HFFc6 (cell line): ENCODE results near the gene SLC13A5. TPM values are rescaled to one million over a fixed set of nuclear protein-coding genes. Genes with fewer than 3 reads are reported as not detected.

Experiments used
- DNase-seq: peaks from one replicate; pipeline ENCODE4 v3.0.0-alpha.2; 2018
- H3K27ac Mint-ChIP-seq: 2 replicates; pipeline ENCODE4 v1.8.0; 2020; ENCODE audit warnings: mild to moderate bottlenecking, mixed read lengths
- H3K27me3 Mint-ChIP-seq: 2 replicates; pipeline ENCODE4 v1.8.0; 2021; ENCODE audit warnings: mild to moderate bottlenecking, moderate library complexity, mixed read lengths; ENCODE audit not compliant: insufficient read depth
- H3K36me3 Mint-ChIP-seq: 2 replicates; pipeline ENCODE4 v1.8.0; 2021; ENCODE audit warnings: low read depth, mixed read lengths
- H3K4me1 Mint-ChIP-seq: 2 replicates; pipeline ENCODE4 v1.8.0; 2020; ENCODE audit warnings: low read depth, mixed read lengths
- H3K4me3 Mint-ChIP-seq: 2 replicates; pipeline ENCODE4 v1.8.0; 2020; ENCODE audit warnings: mild to moderate bottlenecking, moderate library complexity, mixed read lengths
- H3K9me3 Mint-ChIP-seq: 2 replicates; pipeline ENCODE4 v1.8.0; 2020; ENCODE audit warnings: mild to moderate bottlenecking, mixed read lengths
- total RNA-seq, 6 experiments: library from RNA; stranded (reverse); fragmentation: NEBNext Ultra II Directional; extraction: Animal tissue kit (Norgen Biotek cat#: 25700); gene quantifications; 2 replicates in 1 of 6; 3 replicates in 5 of 6; pipeline ENCODE4 v1.2.3, GENCODE V29; 2021
- TF ChIP-seq, protein P1 (sequence below): fragments of 200-600 bp; sonication (generic); IDR thresholded peaks from 2 replicates; pipeline ENCODE4 v1.5.0; 2021; ENCODE audit warnings: antibody characterized with exemption, mild to moderate bottlenecking

The SLC13A5 gene
- total RNA-seq, 6 experiments from 2014 or later, result not detected

DNA sequence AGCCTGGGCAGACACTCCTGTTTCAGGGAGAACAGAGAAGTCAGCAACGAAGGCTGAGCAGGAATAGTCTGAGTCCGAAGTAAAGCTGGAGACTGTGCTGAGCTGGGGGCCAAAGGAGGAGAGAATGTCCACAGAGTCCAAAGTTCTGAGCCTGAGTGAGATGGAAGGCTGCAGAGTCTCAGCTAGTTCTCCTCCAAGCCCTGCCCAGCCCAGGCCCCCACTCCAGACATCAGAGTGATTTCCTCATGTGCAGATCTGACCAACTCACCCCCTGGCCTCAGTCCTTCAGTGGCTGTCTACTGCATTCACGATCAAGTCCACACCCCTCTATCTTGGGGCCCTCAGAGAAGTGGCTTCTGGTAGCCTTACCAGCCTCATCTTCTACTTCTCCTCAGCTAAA lies 21.6 kb downstream of the SLC13A5 start:
- Mint-ChIP-seq H3K4me1 (no peaks in the 10 kb centered on the region), H3K27ac (no peak overlapping the region), H3K27me3 (peaks cover 48% of the 10 kb centered on the region), H3K36me3 (no peaks in the 10 kb centered on the region), H3K4me3 (no peak overlapping the region), H3K9me3 (no peaks in the 10 kb centered on the region)
- no peak for DNase-seq
- TF ChIP-seq, protein P1, sequence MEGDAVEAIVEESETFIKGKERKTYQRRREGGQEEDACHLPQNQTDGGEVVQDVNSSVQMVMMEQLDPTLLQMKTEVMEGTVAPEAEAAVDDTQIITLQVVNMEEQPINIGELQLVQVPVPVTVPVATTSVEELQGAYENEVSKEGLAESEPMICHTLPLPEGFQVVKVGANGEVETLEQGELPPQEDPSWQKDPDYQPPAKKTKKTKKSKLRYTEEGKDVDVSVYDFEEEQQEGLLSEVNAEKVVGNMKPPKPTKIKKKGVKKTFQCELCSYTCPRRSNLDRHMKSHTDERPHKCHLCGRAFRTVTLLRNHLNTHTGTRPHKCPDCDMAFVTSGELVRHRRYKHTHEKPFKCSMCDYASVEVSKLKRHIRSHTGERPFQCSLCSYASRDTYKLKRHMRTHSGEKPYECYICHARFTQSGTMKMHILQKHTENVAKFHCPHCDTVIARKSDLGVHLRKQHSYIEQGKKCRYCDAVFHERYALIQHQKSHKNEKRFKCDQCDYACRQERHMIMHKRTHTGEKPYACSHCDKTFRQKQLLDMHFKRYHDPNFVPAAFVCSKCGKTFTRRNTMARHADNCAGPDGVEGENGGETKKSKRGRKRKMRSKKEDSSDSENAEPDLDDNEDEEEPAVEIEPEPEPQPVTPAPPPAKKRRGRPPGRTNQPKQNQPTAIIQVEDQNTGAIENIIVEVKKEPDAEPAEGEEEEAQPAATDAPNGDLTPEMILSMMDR, result no peak

DNA sequence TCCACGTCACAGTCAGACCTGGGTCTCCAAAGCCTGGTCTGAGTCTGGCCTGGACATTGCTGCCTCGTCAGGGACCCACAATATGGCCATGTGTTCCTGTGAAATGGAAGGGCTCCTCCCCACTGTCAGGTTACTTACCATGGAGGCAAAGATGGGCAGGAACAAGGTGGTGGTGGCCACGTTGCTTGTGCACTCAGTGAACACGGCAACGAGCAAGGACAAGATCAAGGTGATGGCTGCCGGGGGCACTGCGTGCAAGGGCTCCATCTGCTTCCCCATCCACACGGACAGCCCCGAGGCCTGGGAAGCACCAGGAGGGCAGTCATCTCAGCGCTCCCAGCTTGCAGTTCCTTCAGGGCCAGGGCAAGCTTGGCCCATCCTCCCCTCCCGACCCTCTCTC lies 22.5 kb downstream of the SLC13A5 start:
- Mint-ChIP-seq H3K4me3 (no peak overlapping the region), H3K36me3 (no peaks in the 10 kb centered on the region), H3K9me3 (no peaks in the 10 kb centered on the region), H3K27me3 (peaks cover 53% of the 10 kb centered on the region), H3K4me1 (no peaks in the 10 kb centered on the region), H3K27ac (no peak overlapping the region)
- DNase-seq, result no peak
- TF ChIP-seq, protein P1, result no peak

DNA sequence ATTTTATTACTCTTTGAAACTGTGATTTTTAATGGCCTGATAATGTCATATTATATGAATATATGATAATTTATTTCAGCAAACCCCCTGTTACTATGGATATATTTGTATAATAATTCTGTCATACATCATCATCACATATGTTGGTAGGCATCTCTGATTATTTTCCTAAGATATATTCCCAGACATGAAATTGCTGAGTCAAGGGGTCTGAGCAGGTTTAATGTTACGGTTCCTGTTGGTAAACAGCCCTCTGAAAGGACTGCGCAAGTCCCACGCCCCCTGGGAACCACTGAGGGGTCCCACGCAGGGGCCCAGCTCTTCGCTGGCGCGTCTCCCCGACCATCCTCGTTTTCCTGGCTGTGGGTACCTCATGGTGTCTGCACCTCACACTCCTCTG lies 24.2 kb downstream of the SLC13A5 start:
- Mint-ChIP-seq H3K27ac (no peak overlapping the region), H3K4me1 (no peaks in the 10 kb centered on the region), H3K36me3 (no peaks in the 10 kb centered on the region), H3K27me3 (peaks cover 48% of the 10 kb centered on the region), H3K4me3 (no peak overlapping the region), H3K9me3 (no peaks in the 10 kb centered on the region)
- DNase-seq, result no peak
- TF ChIP-seq, protein P1, result no peak

- Mint-ChIP-seq H3K27ac (no peak overlapping the region), H3K36me3 (no peaks in the 10 kb centered on the region), H3K27me3 (peaks cover 51% of the 10 kb centered on the region), H3K4me1 (no peaks in the 10 kb centered on the region), H3K4me3 (no peak overlapping the region), H3K9me3 (no peaks in the 10 kb centered on the region)
- no peak for DNase-seq
- TF ChIP-seq, protein P1, result no peak
Observed at GRCh38 chr17:6686026-6686425, 27.1 kb downstream of the SLC13A5 start.

DNA sequence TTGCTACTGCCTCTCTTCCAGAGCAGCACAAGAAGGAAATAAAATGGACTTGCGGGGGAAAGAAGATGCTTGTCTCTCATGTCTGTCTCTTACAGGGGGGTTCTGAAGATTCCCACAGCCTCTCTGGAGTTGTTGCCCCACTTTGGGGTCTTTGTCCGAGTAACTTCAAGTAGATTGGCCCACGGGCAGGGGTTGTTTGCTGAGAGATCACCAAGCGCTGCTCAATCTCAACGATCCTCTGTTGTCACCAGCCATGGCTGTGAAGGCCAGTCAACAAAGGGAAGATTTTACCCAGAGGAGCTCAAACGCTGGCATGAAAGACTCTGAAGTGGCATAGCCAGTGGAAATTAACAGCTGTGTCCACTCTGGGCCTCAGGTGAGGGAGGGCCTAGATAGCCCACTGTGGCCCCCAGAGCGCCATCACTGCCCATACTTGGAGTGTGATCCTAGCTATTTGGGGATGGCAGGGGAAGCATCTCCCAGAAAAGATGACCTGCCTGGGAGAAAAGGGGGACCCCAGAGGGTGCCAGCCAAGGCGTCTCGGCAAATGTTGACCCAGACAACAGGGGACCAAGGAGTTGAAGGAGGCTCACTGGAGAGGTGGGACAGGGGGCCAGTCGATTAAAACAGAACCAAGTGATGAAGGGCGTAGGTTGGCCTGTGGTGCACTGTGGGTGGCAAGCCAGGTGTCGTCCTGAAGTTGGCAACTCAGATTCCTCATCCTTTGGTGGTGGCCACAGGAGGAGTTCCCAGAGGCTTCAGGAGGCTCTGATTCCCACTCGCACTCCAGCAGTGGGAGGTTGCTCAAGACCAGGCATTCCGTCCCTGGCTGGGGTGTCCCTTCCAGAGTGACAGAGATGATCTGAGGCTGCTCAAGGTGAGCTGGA lies 28.0 kb downstream of the SLC13A5 start:
- TF ChIP-seq, protein P1, result no peak
- Mint-ChIP-seq H3K9me3 (no peaks in the 10 kb centered on the region), H3K4me3 (no peak overlapping the region), H3K27me3 (peaks cover 51% of the 10 kb centered on the region), H3K36me3 (no peaks in the 10 kb centered on the region), H3K4me1 (no peaks in the 10 kb centered on the region), H3K27ac (no peak overlapping the region)
- no peak for DNase-seq
